ENCODE results near the gene UNKL. TPM values are rescaled to one million over a fixed set of nuclear protein-coding genes. Genes with fewer than 3 reads are reported as not detected.
A peak's percentile ranks its signal among the peaks of the same experiment; 100 is the strongest.

The UNKL gene
- 10.5 and 16.2 TPM in 2 replicates for total RNA-seq (2014; rRNA removed; shearing (Covaris generic); ENCODE audit: low replicate concordance)

- Histone ChIP-seq H3K4me3 (peak within 1 kb of the TSS; percentile 81), H3K36me3 (peaks cover 26% of the 10 kb centered on the region)
- peak; percentile 71 for DNase-seq
Observed at GRCh38 chr16:1414532-1415260, at the start of gene UNKL. TSS of gene UNKL (minus strand) at chr16:1414704. CDS start at chr16:1414691, 13 bp downstream.

GRCh38 chr16:1461146-1461545 lies 46.6 kb upstream of the UNKL start:
- H3K4me3 ChIP-seq: no peak overlapping the region
- H3K36me3 ChIP-seq: peaks cover 7% of the 10 kb centered on the region; the same call in 1 of the 2 replicates
- no peaks in the 10 kb centered on the region for H3K9me3 ChIP-seq
- no peak for DNase-seq
- H3K27me3 ChIP-seq: no peaks in the 10 kb centered on the region

More at GRCh38 chr16:1414532-1415260, at the start of gene UNKL:
- Histone ChIP-seq H3K9me3 (no peaks in the 10 kb centered on the region), H3K27me3 (no peaks in the 10 kb centered on the region)

GRCh38 chr16:1460602-1461138 lies 46.2 kb upstream of the UNKL start:
- peaks cover 7% of the 10 kb centered on the region; the same call in 1 of the 2 replicates for H3K36me3 ChIP-seq
- H3K27me3 ChIP-seq: no peaks in the 10 kb centered on the region
- H3K9me3 ChIP-seq: no peaks in the 10 kb centered on the region
- DNase-seq: no peak
- no peak overlapping the region for H3K4me3 ChIP-seq

- no peaks in the 10 kb centered on the region for H3K9me3 ChIP-seq
- no peak overlapping the region for H3K4me3 ChIP-seq
- H3K27me3 ChIP-seq: no peaks in the 10 kb centered on the region
- DNase-seq: no peak
- H3K36me3 ChIP-seq: peaks cover 7% of the 10 kb centered on the region; the same call in 1 of the 2 replicates
Observed at GRCh38 chr16:1459967-1460366, 45.5 kb upstream of the UNKL start.

GRCh38 chr16:1458977-1459341 lies 44.5 kb upstream of the UNKL start:
- H3K9me3 ChIP-seq: no peaks in the 10 kb centered on the region
- H3K27me3 ChIP-seq: no peaks in the 10 kb centered on the region
- H3K4me3 ChIP-seq: no peak overlapping the region
- peaks cover 9% of the 10 kb centered on the region; the same call in 1 of the 2 replicates for H3K36me3 ChIP-seq
- no peak for DNase-seq

- H3K36me3 ChIP-seq: peaks cover 9% of the 10 kb centered on the region; the same call in 1 of the 2 replicates
- H3K27me3 ChIP-seq: no peaks in the 10 kb centered on the region
- no peak overlapping the region for H3K4me3 ChIP-seq
- no peaks in the 10 kb centered on the region for H3K9me3 ChIP-seq
- no peak for DNase-seq
Observed at GRCh38 chr16:1458336-1458976, 44.0 kb upstream of the UNKL start.

- no peak overlapping the region for H3K4me3 ChIP-seq
- peaks cover 6% of the 10 kb centered on the region; the same call in 1 of the 2 replicates for H3K36me3 ChIP-seq
- H3K27me3 ChIP-seq: no peaks in the 10 kb centered on the region
- no peak for DNase-seq
- no peaks in the 10 kb centered on the region for H3K9me3 ChIP-seq
Observed at GRCh38 chr16:1457489-1458245, 43.2 kb upstream of the UNKL start.

- H3K9me3 ChIP-seq: no peaks in the 10 kb centered on the region
- peaks cover 5% of the 10 kb centered on the region; the same call in 1 of the 2 replicates for H3K36me3 ChIP-seq
- H3K27me3 ChIP-seq: no peaks in the 10 kb centered on the region
- DNase-seq: no peak
- H3K4me3 ChIP-seq: no peak overlapping the region
Observed at GRCh38 chr16:1456951-1457350, 42.4 kb upstream of the UNKL start.

- no peak overlapping the region for H3K4me3 ChIP-seq
- peaks cover 5% of the 10 kb centered on the region; the same call in 1 of the 2 replicates for H3K36me3 ChIP-seq
- no peaks in the 10 kb centered on the region for H3K27me3 ChIP-seq
- H3K9me3 ChIP-seq: no peaks in the 10 kb centered on the region
- no peak for DNase-seq
Observed at GRCh38 chr16:1455190-1456171, 41.0 kb upstream of the UNKL start.

- Histone ChIP-seq H3K9me3 (no peaks in the 10 kb centered on the region), H3K27me3 (no peaks in the 10 kb centered on the region), H3K36me3 (peaks cover 5% of the 10 kb centered on the region; the same call in 1 of the 2 replicates), H3K4me3 (no peak overlapping the region)
- DNase-seq: no peak
Observed at GRCh38 chr16:1454561-1454960, 40.1 kb upstream of the UNKL start.

GRCh38 chr16:1453316-1453715 lies 38.8 kb upstream of the UNKL start:
- Histone ChIP-seq H3K27me3 (no peaks in the 10 kb centered on the region), H3K9me3 (no peaks in the 10 kb centered on the region)

GRCh38 chr16:1452530-1452929 lies 38.0 kb upstream of the UNKL start:
- no peak for DNase-seq
- no peaks in the 10 kb centered on the region for H3K9me3 ChIP-seq
- no peak overlapping the region for H3K4me3 ChIP-seq
- no peaks in the 10 kb centered on the region for H3K27me3 ChIP-seq
- peaks cover 5% of the 10 kb centered on the region; the same call in 1 of the 2 replicates for H3K36me3 ChIP-seq

More at GRCh38 chr16:1453316-1453715, 38.8 kb upstream of the UNKL start:
- no peak for DNase-seq
- Histone ChIP-seq H3K36me3 (peaks cover 5% of the 10 kb centered on the region; the same call in 1 of the 2 replicates), H3K4me3 (no peak overlapping the region)

GRCh38 chr16:1451702-1452392 lies 37.3 kb upstream of the UNKL start:
- no peak overlapping the region for H3K4me3 ChIP-seq
- H3K9me3 ChIP-seq: no peaks in the 10 kb centered on the region
- H3K36me3 ChIP-seq: peaks cover 5% of the 10 kb centered on the region; the same call in 1 of the 2 replicates
- H3K27me3 ChIP-seq: no peaks in the 10 kb centered on the region
- no peak for DNase-seq

- no peak overlapping the region for H3K4me3 ChIP-seq
- peaks cover 5% of the 10 kb centered on the region; the same call in 1 of the 2 replicates for H3K36me3 ChIP-seq
- H3K27me3 ChIP-seq: no peaks in the 10 kb centered on the region
- no peaks in the 10 kb centered on the region for H3K9me3 ChIP-seq
- DNase-seq: no peak
Observed at GRCh38 chr16:1450841-1451240, 36.3 kb upstream of the UNKL start.

GRCh38 chr16:1450218-1450617 lies 35.7 kb upstream of the UNKL start:
- Histone ChIP-seq H3K4me3 (no peak overlapping the region), H3K36me3 (peaks cover 5% of the 10 kb centered on the region; the same call in 1 of the 2 replicates), H3K27me3 (no peaks in the 10 kb centered on the region), H3K9me3 (no peaks in the 10 kb centered on the region)
- DNase-seq: no peak

Data from MG63 (cell line).